HepG2 (cell line): ENCODE data around the gene CFHR2.

Experiments
- TF ChIP-seq, protein P1 (sequence below): sonication (generic); formaldehyde crosslinking; IDR thresholded peaks from 2 replicates; pipeline ENCODE4 v1.5.0; 2020; ENCODE audit warnings: mild to moderate bottlenecking, missing genetic modification reagents, moderate library complexity
- TF ChIP-seq, protein P2 (sequence below): sonication (generic); formaldehyde crosslinking; conservative IDR thresholded peaks from 2 replicates; pipeline ENCODE4 v1.4.0; 2020; ENCODE audit warnings: missing genetic modification reagents

DNA sequence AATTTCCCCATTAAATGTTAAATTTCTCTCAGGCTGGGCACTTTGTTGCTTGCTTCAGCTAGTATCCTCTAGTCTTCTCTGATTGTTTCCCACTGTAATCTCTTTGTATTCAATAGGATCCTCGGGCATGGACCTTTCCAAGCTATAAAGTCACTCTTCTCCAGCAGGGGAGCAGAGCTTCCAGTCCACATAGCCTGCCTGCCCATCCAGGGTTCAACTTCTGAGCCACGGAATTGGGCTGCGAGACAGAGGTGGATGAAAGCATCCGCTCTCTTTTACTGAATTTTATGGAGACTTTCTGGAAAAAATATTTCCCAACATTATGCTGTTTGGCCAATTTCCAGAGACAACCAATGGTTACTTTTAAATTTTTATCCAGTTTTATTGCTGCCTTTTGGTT is 32.7 kb downstream of the CFHR2 start:
- TF ChIP-seq, protein P1, sequence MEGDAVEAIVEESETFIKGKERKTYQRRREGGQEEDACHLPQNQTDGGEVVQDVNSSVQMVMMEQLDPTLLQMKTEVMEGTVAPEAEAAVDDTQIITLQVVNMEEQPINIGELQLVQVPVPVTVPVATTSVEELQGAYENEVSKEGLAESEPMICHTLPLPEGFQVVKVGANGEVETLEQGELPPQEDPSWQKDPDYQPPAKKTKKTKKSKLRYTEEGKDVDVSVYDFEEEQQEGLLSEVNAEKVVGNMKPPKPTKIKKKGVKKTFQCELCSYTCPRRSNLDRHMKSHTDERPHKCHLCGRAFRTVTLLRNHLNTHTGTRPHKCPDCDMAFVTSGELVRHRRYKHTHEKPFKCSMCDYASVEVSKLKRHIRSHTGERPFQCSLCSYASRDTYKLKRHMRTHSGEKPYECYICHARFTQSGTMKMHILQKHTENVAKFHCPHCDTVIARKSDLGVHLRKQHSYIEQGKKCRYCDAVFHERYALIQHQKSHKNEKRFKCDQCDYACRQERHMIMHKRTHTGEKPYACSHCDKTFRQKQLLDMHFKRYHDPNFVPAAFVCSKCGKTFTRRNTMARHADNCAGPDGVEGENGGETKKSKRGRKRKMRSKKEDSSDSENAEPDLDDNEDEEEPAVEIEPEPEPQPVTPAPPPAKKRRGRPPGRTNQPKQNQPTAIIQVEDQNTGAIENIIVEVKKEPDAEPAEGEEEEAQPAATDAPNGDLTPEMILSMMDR (CRISPR knock-in tag), result no peak
- TF ChIP-seq, protein P2, sequence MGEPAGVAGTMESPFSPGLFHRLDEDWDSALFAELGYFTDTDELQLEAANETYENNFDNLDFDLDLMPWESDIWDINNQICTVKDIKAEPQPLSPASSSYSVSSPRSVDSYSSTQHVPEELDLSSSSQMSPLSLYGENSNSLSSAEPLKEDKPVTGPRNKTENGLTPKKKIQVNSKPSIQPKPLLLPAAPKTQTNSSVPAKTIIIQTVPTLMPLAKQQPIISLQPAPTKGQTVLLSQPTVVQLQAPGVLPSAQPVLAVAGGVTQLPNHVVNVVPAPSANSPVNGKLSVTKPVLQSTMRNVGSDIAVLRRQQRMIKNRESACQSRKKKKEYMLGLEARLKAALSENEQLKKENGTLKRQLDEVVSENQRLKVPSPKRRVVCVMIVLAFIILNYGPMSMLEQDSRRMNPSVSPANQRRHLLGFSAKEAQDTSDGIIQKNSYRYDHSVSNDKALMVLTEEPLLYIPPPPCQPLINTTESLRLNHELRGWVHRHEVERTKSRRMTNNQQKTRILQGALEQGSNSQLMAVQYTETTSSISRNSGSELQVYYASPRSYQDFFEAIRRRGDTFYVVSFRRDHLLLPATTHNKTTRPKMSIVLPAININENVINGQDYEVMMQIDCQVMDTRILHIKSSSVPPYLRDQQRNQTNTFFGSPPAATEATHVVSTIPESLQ, result no peak
